A673 (cell line): ENCODE measurements around the gene IQCH. TPM values are rescaled to one million over a fixed set of nuclear protein-coding genes. Genes with fewer than 3 reads are reported as not detected.
"Not testable (repeated sequence)": the region's sequence is repeated elsewhere in the genome, so short reads cannot be mapped to it uniquely, and the experiment has no call there.

Source experiments
- BruUV-seq: library from RNA; stranded (reverse); fragments of 400-500 nt; replicated peaks from 2 replicates; lab custom pipeline; 2021; lab: Mats Ljungman, UMichigan
- CTCF ChIA-PET: fragments of 300-600 bp; sonication (Branson Sonifier 250); formaldehyde crosslinking; loops from one replicate; lab custom pipeline; 2022; ENCODE audit warnings: antibody characterized with exemption; lab: Charles Lee
- POLR2A ChIA-PET: fragments of 300-600 bp; sonication (Branson Sonifier 250); formaldehyde crosslinking; loops from one replicate; lab custom pipeline; 2022; ENCODE audit warnings: antibody characterized with exemption; ENCODE audit not compliant: low non-redundant PET; lab: Charles Lee
- DNase-seq: peaks from one replicate; pipeline ENCODE4 v3.0.0-alpha.2; 2015; ENCODE audit warnings: low spot score
- H3K27ac ChIP-seq: fragments of 200-600 bp; sonication (generic); 2 replicates; pipeline ENCODE4 v1.5.1; 2016; ENCODE audit warnings: mixed run types, low read depth, mild to moderate bottlenecking, mixed read lengths, antibody characterized with exemption, low read length; ENCODE audit not compliant: poor library complexity, severe bottlenecking
- H3K27me3 ChIP-seq: fragments of 200-600 bp; sonication (generic); replicated peaks from 2 replicates; pipeline ENCODE4 v1.6.1; 2017; ENCODE audit warnings: mixed run types, low read depth, mild to moderate bottlenecking, mixed read lengths, antibody characterized with exemption, low read length; ENCODE audit not compliant: insufficient read depth, poor library complexity
- H3K36me3 ChIP-seq: fragments of 200-600 bp; sonication (generic); 2 replicates; pipeline ENCODE4 v1.6.1; 2016; ENCODE audit warnings: mixed run types, mild to moderate bottlenecking, mixed read lengths, antibody characterized with exemption, low read length; ENCODE audit not compliant: insufficient read depth, poor library complexity, severe bottlenecking
- H3K4me1 ChIP-seq: fragments of 200-600 bp; sonication (generic); 2 replicates; pipeline ENCODE4 v1.6.1; 2017; ENCODE audit warnings: mixed run types, mild to moderate bottlenecking, mixed read lengths, antibody characterized with exemption, low read length; ENCODE audit not compliant: insufficient read depth, poor library complexity, severe bottlenecking
- H3K4me3 ChIP-seq: fragments of 200-600 bp; sonication (generic); 2 replicates; pipeline ENCODE4 v1.5.1; 2016; ENCODE audit warnings: low read depth, mixed run types, mild to moderate bottlenecking, mixed read lengths, low read length; ENCODE audit not compliant: poor library complexity, severe bottlenecking
- H3K9me3 ChIP-seq: fragments of 200-600 bp; sonication (generic); 2 replicates; pipeline ENCODE4 v1.6.1; 2016; ENCODE audit warnings: mixed run types, low read depth, mild to moderate bottlenecking, mixed read lengths, antibody characterized with exemption, low read length; ENCODE audit not compliant: poor library complexity, severe bottlenecking
- CTCF ChIP-seq: fragments of 300-800, 200-600 bp; sonication (generic); conservative IDR thresholded peaks from 2 replicates; pipeline ENCODE4 v1.5.1; 2017; ENCODE audit warnings: low read depth, mild to moderate bottlenecking, antibody characterized with exemption, low read length, moderate library complexity, mixed read lengths
- EZH2 ChIP-seq: fragments of 200-600 bp; sonication (generic); IDR thresholded peaks from 2 replicates; pipeline ENCODE4 v1.6.1; 2017; ENCODE audit warnings: borderline replicate concordance, low read depth, mild to moderate bottlenecking, mixed read lengths, antibody characterized with exemption, low read length; ENCODE audit not compliant: poor library complexity, severe bottlenecking
- intact Hi-C: fragments of 100-400 bp; cut with micrococcal nuclease; formaldehyde crosslinking; loops from one replicate; pipeline ENCODE4 v1.10.0; 2022; ENCODE audit not compliant: unreplicated experiment
- total RNA-seq: library from RNA; stranded (reverse); gene quantifications from 2 replicates; pipeline ENCODE4 v1.2.3, GENCODE V29; 2021

The IQCH gene
- total RNA-seq, 1 experiment from 2014 or later, result 1.7 TPM

- ChIA-PET POLR2A (no interaction called here), CTCF (no interaction called here)
- Histone ChIP-seq H3K4me3 (no peak overlapping the region), H3K4me1 (no peaks in the 10 kb centered on the region), H3K27me3 (no peaks in the 10 kb centered on the region), H3K36me3 (no peaks in the 10 kb centered on the region), H3K9me3 (no peaks in the 10 kb centered on the region), H3K27ac (no peak overlapping the region)
- TF ChIP-seq CTCF, result no peak
- BruUV-seq, result no TSS peak
- no peak for DNase-seq
- intact Hi-C loops, result no loop called here
Measured at GRCh38 chr15:67446449-67446848, 191.9 kb downstream of the IQCH start.

- BruUV-seq, H3K4me1 ChIP-seq, H3K27me3 ChIP-seq, H3K27ac ChIP-seq, intact Hi-C loops, H3K9me3 ChIP-seq, POLR2A ChIA-PET, H3K4me3 ChIP-seq, H3K36me3 ChIP-seq, CTCF ChIA-PET, DNase-seq: not testable (repeated sequence)
Measured at GRCh38 chr15:67448372-67448771, 193.8 kb downstream of the IQCH start.

- H3K27ac ChIP-seq, BruUV-seq, POLR2A ChIA-PET, intact Hi-C loops, CTCF ChIA-PET, H3K4me1 ChIP-seq, H3K36me3 ChIP-seq, H3K27me3 ChIP-seq, H3K4me3 ChIP-seq, DNase-seq, H3K9me3 ChIP-seq: not testable (repeated sequence)
Measured at GRCh38 chr15:67453703-67454102, 199.1 kb downstream of the IQCH start.

- no peaks in the 10 kb centered on the region for H3K9me3 ChIP-seq
- H3K36me3 ChIP-seq, result no peaks in the 10 kb centered on the region
- H3K4me3 ChIP-seq, result no peak overlapping the region
- H3K4me1 ChIP-seq, result peaks cover 3% of the 10 kb centered on the region
- POLR2A ChIA-PET, result no interaction called here
- no peak overlapping the region for H3K27ac ChIP-seq
- H3K27me3 ChIP-seq, result no peaks in the 10 kb centered on the region
- TF ChIP-seq EZH2 (no peak), CTCF (peak; percentile 96)
- CTCF ChIA-PET, result interaction anchor here (2.3 kb wide), 1 partner anchor 379 kb away, joined by 11 read pairs; no protein-coding TSS in a partner anchor
- intact Hi-C loops, result loop anchor here (1.0 kb wide), 1 partner anchor 379 kb away; no protein-coding TSS in a partner anchor
- peak; percentile 80 for DNase-seq
- no TSS peak for BruUV-seq
Measured at GRCh38 chr15:67456677-67457529, 202.3 kb downstream of the IQCH start.
